ENCODE measurements around the gene DLGAP4. TPM values are rescaled to one million over a fixed set of nuclear protein-coding genes. Genes with fewer than 3 reads are reported as not detected.

Gene DLGAP4
- polyA plus RNA-seq, 2 of the 4 experiments (the other 2 are of a cell fraction) = 11.9 to 36.7 TPM

DNA sequence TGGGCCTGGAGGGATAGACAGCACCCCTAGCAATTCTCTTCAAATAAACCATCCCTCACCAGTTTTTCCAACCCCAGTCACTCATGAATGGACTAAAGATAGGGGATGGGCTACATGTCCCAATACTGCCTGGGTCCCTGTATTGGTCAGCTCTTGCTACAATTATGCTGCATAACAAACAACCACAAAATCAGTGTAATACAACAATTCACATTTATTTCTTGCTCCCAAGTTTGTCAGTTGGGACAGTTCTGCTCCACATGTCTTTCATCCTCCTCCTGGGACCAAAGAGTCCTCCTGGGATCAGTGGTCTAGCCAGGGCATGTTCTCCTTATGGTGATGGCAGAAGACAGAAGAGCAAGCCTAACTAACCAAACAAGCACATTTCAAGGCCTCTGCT lies 143.5 kb downstream of the DLGAP4 start:
- FAIRE-seq (no peak), ATAC-seq (no peak), DNase-seq (ENCODE audit: low read depth in 1 of 2, low spot score in 1 of 2) (no peak)
- Histone ChIP-seq H3K9me3 (no peaks in the 10 kb centered on the region), H3K27ac (no peak overlapping the region), H3K4me1 (peaks cover 4% of the 10 kb centered on the region), H3K4me2 (no peak overlapping the region), H3K4me3 (no peak overlapping the region)
- no peak for TF ChIP-seq MAZ (IDR thresholded peaks at IDR 0.05; ENCODE audit: borderline replicate concordance, low read depth, low read length)
- TF ChIP-seq JUNB (IDR thresholded peaks at IDR 0.05) = no peak
- no peak for TF ChIP-seq CBX8 (IDR thresholded peaks at IDR 0.05)
- TF ChIP-seq ZC3H11A (IDR thresholded peaks at IDR 0.05) = no peak
- no peak for TF ChIP-seq TFCP2L1 (CRISPR knock-in tag; IDR thresholded peaks at IDR 0.05)
- TF ChIP-seq, protein P1, sequence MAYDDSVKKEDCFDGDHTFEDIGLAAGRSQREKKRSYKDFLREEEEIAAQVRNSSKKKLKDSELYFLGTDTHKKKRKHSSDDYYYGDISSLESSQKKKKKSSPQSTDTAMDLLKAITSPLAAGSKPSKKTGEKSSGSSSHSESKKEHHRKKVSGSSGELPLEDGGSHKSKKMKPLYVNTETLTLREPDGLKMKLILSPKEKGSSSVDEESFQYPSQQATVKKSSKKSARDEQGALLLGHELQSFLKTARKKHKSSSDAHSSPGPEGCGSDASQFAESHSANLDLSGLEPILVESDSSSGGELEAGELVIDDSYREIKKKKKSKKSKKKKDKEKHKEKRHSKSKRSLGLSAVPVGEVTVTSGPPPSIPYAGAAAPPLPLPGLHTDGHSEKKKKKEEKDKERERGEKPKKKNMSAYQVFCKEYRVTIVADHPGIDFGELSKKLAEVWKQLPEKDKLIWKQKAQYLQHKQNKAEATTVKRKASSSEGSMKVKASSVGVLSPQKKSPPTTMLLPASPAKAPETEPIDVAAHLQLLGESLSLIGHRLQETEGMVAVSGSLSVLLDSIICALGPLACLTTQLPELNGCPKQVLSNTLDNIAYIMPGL (CRISPR knock-in tag; IDR thresholded peaks at IDR 0.05; ENCODE audit: borderline replicate concordance) = no peak
- no peak for TF ChIP-seq GATA3 (IDR thresholded peaks at IDR 0.05; ENCODE audit: borderline replicate concordance)
- POLR2A ChIA-PET = no interaction called here
- CTCF ChIA-PET = interaction anchor here (0.8 to 4.8 kb wide), 3 partner anchors 11 to 177 kb away, joined by 3 to 48 read pairs (median 7); no protein-coding TSS in a partner anchor

DNA sequence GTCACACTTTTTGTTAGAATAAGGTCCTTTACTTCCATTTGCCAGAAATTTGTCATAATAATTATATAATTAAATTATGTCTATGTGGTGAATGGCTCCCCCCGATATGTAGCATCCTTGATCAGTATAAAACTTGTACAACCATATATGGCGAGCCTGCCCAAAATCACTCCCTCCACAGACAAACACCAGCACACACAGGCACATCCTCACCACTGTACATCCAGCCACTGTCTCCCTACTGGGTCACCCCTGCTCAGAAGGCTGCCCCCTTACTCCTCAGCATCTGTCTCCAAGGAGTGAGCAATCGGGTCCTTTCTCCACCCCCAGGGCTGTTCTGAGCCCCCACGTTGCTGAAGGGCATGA lies 148.2 kb downstream of the DLGAP4 start:
- TF ChIP-seq MAZ (IDR thresholded peaks at IDR 0.05; ENCODE audit: borderline replicate concordance, low read depth, low read length) (no peak), NPAS2 (CRISPR knock-in tag; IDR thresholded peaks at IDR 0.05; ENCODE audit: borderline replicate concordance) (no peak), CHD2 (IDR thresholded peaks at IDR 0.05; ENCODE audit: low read length, partially characterized antibody) (no peak), ZFP36 (IDR thresholded peaks at IDR 0.05; ENCODE audit: borderline replicate concordance, partially characterized antibody) (no peak), POLR2AphosphoS2 (conservative IDR thresholded peaks at IDR 0.05; ENCODE audit: low read length) (no peak), HOXA7 (CRISPR knock-in tag; IDR thresholded peaks at IDR 0.05) (no peak), GATA3 (IDR thresholded peaks at IDR 0.05; ENCODE audit: borderline replicate concordance) (no peak), ZSCAN20 (CRISPR knock-in tag; IDR thresholded peaks at IDR 0.05) (no peak), FOSL2 (IDR thresholded peaks at IDR 0.05) (no peak), FOSL2 (CRISPR knock-in tag; IDR thresholded peaks at IDR 0.05) (no peak), RNF2 (IDR thresholded peaks at IDR 0.05; ENCODE audit: borderline replicate concordance, low read depth) (no peak), PHF8 (IDR thresholded peaks at IDR 0.05; ENCODE audit: borderline replicate concordance, low read depth) (no peak), SREBF2 (IDR thresholded peaks at IDR 0.05) (no peak), KDM5A (IDR thresholded peaks at IDR 0.05) (no peak), MYC (IDR thresholded peaks at IDR 0.05; ENCODE audit: borderline replicate concordance, low read length) (no peak), EHMT2 (IDR thresholded peaks at IDR 0.05; ENCODE audit: low read depth) (no peak), TFCP2L1 (CRISPR knock-in tag; IDR thresholded peaks at IDR 0.05) (no peak)
- TF ChIP-seq, protein P2, sequence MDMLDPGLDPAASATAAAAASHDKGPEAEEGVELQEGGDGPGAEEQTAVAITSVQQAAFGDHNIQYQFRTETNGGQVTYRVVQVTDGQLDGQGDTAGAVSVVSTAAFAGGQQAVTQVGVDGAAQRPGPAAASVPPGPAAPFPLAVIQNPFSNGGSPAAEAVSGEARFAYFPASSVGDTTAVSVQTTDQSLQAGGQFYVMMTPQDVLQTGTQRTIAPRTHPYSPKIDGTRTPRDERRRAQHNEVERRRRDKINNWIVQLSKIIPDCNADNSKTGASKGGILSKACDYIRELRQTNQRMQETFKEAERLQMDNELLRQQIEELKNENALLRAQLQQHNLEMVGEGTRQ (IDR thresholded peaks at IDR 0.05) = no peak
- TF ChIP-seq, protein P3, sequence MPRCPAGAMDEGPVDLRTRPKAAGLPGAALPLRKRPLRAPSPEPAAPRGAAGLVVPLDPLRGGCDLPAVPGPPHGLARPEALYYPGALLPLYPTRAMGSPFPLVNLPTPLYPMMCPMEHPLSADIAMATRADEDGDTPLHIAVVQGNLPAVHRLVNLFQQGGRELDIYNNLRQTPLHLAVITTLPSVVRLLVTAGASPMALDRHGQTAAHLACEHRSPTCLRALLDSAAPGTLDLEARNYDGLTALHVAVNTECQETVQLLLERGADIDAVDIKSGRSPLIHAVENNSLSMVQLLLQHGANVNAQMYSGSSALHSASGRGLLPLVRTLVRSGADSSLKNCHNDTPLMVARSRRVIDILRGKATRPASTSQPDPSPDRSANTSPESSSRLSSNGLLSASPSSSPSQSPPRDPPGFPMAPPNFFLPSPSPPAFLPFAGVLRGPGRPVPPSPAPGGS (IDR thresholded peaks at IDR 0.05) = no peak
- Histone ChIP-seq H3K4me1 (peaks cover 11% of the 10 kb centered on the region), H3K27ac (peak overlapping the region in 1 of 2 experiments; percentile 67; a peak in 3 of 6 replicates), H3K4me2 (peak overlapping the region; percentile 52), H3K4me3 (no peak overlapping the region), H3K9me3 (no peaks in the 10 kb centered on the region)
- WGBS (ENCODE audit: missing lambda C conversion rate) = 50% methylated on average over 4 of the region's 4 CpGs
- CTCF ChIA-PET = interaction anchor here (1.3 to 4.7 kb wide), 2 partner anchors 15 to 238 kb away, joined by 3 to 26 read pairs; no protein-coding TSS in a partner anchor
- ATAC-seq = peak in 1 of 2 experiments; percentile 43; a peak in 4 of 6 replicates
- no peak for FAIRE-seq
- DNase-seq (ENCODE audit: low read depth in 1 of 2, low spot score in 1 of 2) = no peak
- POLR2A ChIA-PET = no interaction called here
